ENCODE data around the gene ELFN1. TPM values are rescaled to one million over a fixed set of nuclear protein-coding genes. Genes with fewer than 3 reads are reported as not detected.

ELFN1 gene
- total RNA-seq, 1 donor = 12.7 TPM

DNA sequence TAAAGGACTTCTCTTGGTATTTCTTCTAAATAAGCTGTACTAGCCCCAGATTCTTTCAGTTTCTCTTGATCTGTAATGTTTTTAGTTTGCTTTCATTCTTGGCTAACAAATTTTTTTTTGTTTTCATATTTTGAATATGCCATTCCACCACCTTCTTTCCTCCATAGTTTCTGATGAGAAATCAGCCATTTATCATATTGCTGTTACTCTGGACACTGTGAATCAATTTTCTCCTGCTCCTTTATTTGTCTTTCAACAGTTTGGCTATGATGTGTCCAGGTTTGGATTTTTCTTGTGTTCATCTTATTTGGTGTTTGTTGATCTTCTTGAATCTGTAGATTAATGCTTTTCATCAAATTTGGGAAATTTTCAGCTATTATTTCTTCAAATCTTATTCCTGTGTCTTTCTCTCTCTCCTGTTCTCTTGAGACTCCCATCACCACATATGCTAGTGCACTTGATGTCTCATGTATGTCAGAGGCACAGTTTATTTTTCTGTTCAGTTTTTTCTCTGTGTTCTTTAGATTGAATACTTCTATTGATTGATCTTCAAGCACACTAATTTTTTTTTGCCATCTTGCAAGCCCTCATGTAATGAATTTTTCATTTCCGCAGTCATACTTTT, 15.0 kb downstream of the ELFN1 start:
- H3K9me3 ChIP-seq (ENCODE audit: low read depth, low read length) = no peaks in the 10 kb centered on the region
- no peaks in the 10 kb centered on the region for H4K20me1 ChIP-seq (ENCODE audit: insufficient read depth, low read length)
- no peak overlapping the region for H3K4me2 ChIP-seq (ENCODE audit: insufficient read depth, low read length)
- no peak overlapping the region for H3K4me3 ChIP-seq (ENCODE audit: insufficient read depth, low read length)
- H3K27me3 ChIP-seq (ENCODE audit: insufficient read depth, low read length) = no peaks in the 10 kb centered on the region
- TF ChIP-seq, protein P1, sequence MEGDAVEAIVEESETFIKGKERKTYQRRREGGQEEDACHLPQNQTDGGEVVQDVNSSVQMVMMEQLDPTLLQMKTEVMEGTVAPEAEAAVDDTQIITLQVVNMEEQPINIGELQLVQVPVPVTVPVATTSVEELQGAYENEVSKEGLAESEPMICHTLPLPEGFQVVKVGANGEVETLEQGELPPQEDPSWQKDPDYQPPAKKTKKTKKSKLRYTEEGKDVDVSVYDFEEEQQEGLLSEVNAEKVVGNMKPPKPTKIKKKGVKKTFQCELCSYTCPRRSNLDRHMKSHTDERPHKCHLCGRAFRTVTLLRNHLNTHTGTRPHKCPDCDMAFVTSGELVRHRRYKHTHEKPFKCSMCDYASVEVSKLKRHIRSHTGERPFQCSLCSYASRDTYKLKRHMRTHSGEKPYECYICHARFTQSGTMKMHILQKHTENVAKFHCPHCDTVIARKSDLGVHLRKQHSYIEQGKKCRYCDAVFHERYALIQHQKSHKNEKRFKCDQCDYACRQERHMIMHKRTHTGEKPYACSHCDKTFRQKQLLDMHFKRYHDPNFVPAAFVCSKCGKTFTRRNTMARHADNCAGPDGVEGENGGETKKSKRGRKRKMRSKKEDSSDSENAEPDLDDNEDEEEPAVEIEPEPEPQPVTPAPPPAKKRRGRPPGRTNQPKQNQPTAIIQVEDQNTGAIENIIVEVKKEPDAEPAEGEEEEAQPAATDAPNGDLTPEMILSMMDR (IDR thresholded peaks at IDR 0.05; ENCODE audit: extremely low read depth, low read depth, low read length) = no peak
- H3K79me2 ChIP-seq (ENCODE audit: insufficient read depth, low read length) = peaks cover 14% of the 10 kb centered on the region
- DNase-seq (ENCODE audit: insufficient read length, low spot score, missing footprints) = no peak
- no peaks in the 10 kb centered on the region for H3K4me1 ChIP-seq (ENCODE audit: insufficient read depth, low read length)
- H3K36me3 ChIP-seq (ENCODE audit: insufficient read depth, low read length) = no peaks in the 10 kb centered on the region
- no peak overlapping the region for H3K27ac ChIP-seq (ENCODE audit: low read depth, low read length)
- no peak overlapping the region for H2AFZ ChIP-seq (ENCODE audit: low read length)

DNA sequence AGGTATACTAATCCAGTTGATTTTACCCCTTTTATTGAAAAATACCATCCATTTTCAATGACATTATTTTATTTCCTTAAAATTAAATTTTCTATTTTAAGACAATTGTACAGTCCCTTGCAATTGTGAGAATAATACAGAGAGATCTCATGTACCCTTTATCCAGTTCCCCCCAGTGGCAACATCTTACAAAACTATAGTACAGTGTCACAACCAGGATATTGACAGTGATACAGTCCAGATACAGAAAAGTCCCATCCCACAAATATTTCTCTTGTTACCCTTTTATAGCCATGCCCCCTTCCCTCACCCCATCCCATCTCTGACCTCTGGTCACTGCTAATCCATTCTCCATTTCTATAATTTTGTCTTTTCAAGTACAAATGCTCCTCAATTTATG, 18.5 kb downstream of the ELFN1 start:
- Histone ChIP-seq H4K20me1 (ENCODE audit: insufficient read depth, low read length) (no peaks in the 10 kb centered on the region), H2AFZ (ENCODE audit: low read length) (no peak overlapping the region), H3K27ac (ENCODE audit: low read depth, low read length) (no peak overlapping the region), H3K4me3 (ENCODE audit: insufficient read depth, low read length) (no peak overlapping the region), H3K4me1 (ENCODE audit: insufficient read depth, low read length) (no peaks in the 10 kb centered on the region), H3K79me2 (ENCODE audit: insufficient read depth, low read length) (peaks cover 11% of the 10 kb centered on the region), H3K4me2 (ENCODE audit: insufficient read depth, low read length) (no peak overlapping the region), H3K27me3 (ENCODE audit: insufficient read depth, low read length) (no peaks in the 10 kb centered on the region), H3K36me3 (ENCODE audit: insufficient read depth, low read length) (no peaks in the 10 kb centered on the region), H3K9me3 (ENCODE audit: low read depth, low read length) (no peaks in the 10 kb centered on the region)
- TF ChIP-seq, protein P1 (IDR thresholded peaks at IDR 0.05; ENCODE audit: extremely low read depth, low read depth, low read length) = no peak
- DNase-seq (ENCODE audit: insufficient read length, low spot score, missing footprints) = no peak

DNA sequence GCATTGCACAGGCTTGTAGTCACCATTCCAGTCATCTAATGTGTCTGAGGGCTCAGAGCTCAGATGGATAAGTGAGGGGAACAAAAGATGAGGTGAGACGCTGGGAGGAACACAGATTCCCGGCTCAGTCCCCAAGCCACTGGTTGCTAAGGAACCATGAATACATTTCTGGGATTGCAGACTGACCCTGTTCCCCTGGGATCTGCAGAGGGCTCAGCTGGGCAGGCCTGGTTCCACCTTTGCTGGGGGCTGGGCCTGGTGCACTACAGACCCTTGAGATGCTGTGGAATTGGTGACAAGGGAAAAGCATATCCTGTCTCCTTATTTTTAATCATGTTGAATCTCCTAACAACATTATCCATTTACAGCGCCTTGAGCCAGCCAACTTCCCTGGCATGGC, 19.2 kb downstream of the ELFN1 start:
- H3K27ac ChIP-seq (ENCODE audit: low read depth, low read length) = no peak overlapping the region
- no peaks in the 10 kb centered on the region for H3K4me1 ChIP-seq (ENCODE audit: insufficient read depth, low read length)
- peaks cover 11% of the 10 kb centered on the region for H3K79me2 ChIP-seq (ENCODE audit: insufficient read depth, low read length)
- no peak overlapping the region for H3K4me3 ChIP-seq (ENCODE audit: insufficient read depth, low read length)
- no peaks in the 10 kb centered on the region for H3K36me3 ChIP-seq (ENCODE audit: insufficient read depth, low read length)
- TF ChIP-seq, protein P1 (IDR thresholded peaks at IDR 0.05; ENCODE audit: extremely low read depth, low read depth, low read length) = no peak
- no peaks in the 10 kb centered on the region for H3K27me3 ChIP-seq (ENCODE audit: insufficient read depth, low read length)
- H2AFZ ChIP-seq (ENCODE audit: low read length) = no peak overlapping the region
- no peak overlapping the region for H3K4me2 ChIP-seq (ENCODE audit: insufficient read depth, low read length)
- no peaks in the 10 kb centered on the region for H3K9me3 ChIP-seq (ENCODE audit: low read depth, low read length)
- DNase-seq (ENCODE audit: insufficient read length, low spot score, missing footprints) = no peak
- no peaks in the 10 kb centered on the region for H4K20me1 ChIP-seq (ENCODE audit: insufficient read depth, low read length)

DNA sequence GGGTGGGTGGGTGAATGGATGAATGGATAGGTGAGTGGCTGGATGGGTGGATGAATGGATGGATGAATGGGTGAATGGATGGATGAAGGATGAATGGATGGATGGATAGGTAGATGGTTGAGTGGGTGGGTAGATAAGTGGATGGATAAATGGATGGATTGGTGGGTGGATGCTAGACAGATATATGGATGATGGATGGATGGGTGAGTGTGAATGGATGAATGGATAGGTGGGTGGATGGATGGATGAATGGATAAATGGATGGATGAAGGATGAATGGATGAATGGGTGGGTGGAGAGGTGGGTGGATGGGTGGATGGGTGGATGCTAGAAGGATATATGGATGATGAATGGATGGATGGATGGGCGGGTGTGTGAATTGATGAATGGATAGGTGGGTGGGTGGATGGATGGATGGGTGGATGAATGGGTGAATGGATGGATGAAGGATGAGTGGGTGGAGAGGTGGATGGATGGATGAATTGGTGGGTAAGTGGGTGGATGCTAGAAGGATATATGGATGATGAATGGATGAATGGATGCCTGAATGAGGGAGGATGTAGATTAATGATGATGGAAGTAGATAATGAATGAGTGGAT, 20.4 kb downstream of the ELFN1 start:
- Histone ChIP-seq H2AFZ (ENCODE audit: low read length) (no peak overlapping the region), H3K4me1 (ENCODE audit: insufficient read depth, low read length) (no peaks in the 10 kb centered on the region), H3K4me3 (ENCODE audit: insufficient read depth, low read length) (no peak overlapping the region), H3K36me3 (ENCODE audit: insufficient read depth, low read length) (no peaks in the 10 kb centered on the region), H4K20me1 (ENCODE audit: insufficient read depth, low read length) (no peaks in the 10 kb centered on the region), H3K9me3 (ENCODE audit: low read depth, low read length) (no peaks in the 10 kb centered on the region), H3K27me3 (ENCODE audit: insufficient read depth, low read length) (no peaks in the 10 kb centered on the region), H3K79me2 (ENCODE audit: insufficient read depth, low read length) (peaks cover 8% of the 10 kb centered on the region), H3K4me2 (ENCODE audit: insufficient read depth, low read length) (no peak overlapping the region), H3K27ac (ENCODE audit: low read depth, low read length) (no peak overlapping the region)
- no peak for DNase-seq (ENCODE audit: insufficient read length, low spot score, missing footprints)
- TF ChIP-seq, protein P1 (IDR thresholded peaks at IDR 0.05; ENCODE audit: extremely low read depth, low read depth, low read length) = no peak

Data from osteoblast (primary cell).